T-helper 9 cell (primary cell): Measurements from ENCODE around the gene FBXL15.

Experiments
- DNase-seq: peaks from one replicate; pipeline ENCODE4 v3.0.0-alpha.2; 2020

The FBXL15 gene

GRCh38 chr10:102411341-102412255, 9.0 kb upstream of the FBXL15 start:
- DNase-seq = no peak

DNA sequence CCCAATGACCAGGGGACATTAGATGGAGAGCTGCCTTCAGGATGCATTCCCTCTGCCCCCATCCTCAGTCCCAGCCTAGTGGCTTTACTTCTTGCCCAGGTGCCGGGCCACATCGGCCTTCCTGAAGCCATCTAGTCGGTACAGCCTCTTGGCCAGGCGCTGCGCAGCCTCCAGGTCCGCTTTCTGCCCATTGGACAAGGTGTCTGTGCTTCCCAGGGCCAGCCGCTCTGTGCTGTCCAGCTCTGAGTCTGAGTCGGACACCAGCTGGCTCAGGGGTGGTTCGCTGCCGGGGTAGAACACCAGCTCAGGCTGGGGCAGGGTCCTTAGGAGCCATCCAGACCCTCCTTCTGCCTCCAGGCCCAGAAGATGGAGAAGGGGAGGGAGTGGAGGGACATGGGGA, 8.3 kb upstream of the FBXL15 start:
- DNase-seq = no peak

DNA sequence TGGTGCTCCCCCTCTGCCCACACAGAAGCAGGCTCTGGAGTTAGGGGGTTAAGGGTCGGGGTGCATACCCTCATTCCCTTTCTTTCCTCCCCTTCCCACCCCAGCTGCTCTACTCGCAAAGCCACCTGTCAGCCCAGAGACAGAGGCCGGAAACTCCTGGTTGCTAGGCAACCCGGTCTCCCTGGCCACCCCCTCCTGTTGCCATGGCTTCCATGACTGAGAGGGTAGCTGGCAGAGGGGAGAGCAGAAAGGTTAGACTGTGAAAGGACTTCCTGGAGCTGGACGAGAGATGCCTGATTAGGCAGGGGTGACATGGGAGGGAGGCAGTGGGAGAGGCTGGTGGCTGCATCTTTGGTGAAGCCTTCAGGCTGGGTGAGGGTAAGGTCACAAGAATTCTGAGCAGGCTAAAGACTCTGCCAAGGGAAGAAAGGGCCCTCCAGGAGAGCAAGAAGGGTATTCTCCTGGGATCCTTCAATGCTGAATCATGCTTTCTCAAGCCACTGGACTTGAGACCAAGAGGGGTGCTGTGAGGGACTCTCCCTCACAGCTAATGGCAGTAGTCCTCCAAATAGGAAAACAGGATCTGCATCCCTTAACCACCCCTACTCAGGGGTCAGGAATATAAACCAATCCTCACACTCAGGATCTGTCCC, 7.5 kb upstream of the FBXL15 start:
- DNase-seq = no peak

DNA sequence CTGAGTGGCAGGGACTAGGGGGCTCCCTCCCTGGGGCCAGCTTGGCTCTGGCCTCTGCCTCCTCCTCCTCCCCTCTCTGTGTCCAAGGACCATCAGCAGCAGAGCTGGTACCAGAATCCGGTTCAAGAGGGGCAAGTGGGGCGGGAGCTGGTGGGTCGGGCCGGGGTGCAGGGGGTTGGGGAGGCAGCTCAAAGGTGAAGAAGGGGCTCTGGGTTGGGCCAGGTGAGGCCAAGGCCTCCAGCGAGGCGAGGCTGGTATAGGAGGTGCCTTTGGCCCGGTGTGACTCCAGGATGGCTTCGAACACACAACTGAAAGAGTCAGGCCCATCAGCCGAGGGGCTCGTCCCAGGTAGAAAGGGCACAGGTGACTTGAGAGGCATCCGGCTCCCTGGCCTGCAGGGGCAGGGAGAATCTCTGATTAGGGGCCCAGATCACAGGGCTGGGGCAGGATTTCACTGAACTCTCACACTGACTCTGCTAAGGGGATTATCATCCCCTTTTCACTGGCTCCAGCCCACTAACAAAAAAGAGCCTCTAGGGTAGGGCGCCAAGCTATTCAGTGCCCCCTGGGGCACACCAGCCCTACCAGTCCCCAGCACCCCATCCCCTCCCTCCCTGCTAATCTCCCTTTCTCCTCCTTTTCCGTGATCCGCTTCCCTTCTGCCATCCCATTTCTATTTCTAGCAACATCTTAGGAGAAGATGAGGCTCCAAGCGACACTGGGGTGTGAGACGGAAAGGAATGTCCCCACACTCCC, 6.7 kb upstream of the FBXL15 start:
- DNase-seq = no peak

DNA sequence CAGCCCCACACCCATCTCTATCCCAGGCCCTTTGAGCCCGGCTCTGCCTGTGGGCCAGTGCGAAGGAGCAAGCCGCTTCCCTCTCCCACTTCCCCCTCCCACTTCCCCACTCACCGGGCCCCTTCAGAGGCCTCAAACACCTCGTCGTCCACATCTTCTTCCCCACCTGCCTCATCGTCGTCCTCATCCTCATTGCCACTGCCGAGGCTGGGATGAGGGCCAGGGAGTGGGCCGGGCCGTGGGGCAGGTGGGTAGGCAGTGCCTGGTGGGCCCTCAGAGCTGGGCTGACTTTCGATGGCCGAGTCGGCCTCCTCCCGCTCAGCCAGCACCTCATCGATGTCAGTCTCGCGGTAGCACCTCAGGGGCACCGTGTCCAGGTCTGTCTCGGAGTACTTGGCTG, 5.9 kb upstream of the FBXL15 start:
- DNase-seq = no peak

DNA sequence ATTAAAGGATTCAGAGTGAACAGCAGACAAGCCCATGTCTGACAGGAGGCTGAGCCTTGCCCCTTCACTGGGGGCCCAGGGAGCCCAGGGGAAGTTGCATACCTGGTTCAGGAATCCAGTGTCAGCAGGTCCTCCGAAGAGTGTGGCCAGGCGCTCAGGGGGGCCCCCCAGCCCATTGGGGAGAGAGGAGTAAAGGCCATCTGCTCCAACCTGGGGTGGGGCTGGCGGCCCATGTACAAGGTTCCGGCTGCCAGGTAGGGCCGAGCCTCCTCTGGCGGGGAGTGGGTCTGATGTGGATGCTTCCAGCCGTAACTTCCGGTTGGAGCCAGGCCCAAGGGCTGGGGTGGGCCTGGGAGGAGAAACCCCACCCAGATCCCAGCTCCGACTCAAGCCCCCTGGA, 4.4 kb upstream of the FBXL15 start:
- no peak for DNase-seq

DNA sequence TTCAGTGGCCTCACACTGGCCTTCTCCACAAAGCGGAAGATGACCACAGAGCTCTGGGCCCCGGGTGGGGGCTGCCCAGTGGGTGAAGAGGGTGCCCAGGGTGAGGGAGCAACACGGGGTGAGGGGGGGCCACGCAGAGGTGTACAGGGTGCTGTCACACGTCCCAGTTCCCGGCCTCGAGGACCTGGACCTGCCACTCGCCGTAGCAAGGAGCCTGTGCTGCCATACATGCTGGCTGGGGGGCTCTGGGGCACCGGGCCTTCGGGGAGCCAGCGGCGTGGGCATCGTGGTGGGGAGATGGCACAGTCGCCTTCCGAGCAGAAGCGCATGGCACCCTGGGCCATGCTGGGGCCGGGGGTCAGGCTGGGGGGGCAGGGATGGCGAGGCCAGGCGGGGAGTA, 3.9 kb upstream of the FBXL15 start:
- no peak for DNase-seq

- no peak for DNase-seq
Observed at GRCh38 chr10:102418622-102419268, 1.9 kb upstream of the FBXL15 start, which contains the start of gene PSD. Gene PSD (minus strand): TSS chr10:102418785. CDS start chr10:102417038, 1,747 bp downstream.

DNA sequence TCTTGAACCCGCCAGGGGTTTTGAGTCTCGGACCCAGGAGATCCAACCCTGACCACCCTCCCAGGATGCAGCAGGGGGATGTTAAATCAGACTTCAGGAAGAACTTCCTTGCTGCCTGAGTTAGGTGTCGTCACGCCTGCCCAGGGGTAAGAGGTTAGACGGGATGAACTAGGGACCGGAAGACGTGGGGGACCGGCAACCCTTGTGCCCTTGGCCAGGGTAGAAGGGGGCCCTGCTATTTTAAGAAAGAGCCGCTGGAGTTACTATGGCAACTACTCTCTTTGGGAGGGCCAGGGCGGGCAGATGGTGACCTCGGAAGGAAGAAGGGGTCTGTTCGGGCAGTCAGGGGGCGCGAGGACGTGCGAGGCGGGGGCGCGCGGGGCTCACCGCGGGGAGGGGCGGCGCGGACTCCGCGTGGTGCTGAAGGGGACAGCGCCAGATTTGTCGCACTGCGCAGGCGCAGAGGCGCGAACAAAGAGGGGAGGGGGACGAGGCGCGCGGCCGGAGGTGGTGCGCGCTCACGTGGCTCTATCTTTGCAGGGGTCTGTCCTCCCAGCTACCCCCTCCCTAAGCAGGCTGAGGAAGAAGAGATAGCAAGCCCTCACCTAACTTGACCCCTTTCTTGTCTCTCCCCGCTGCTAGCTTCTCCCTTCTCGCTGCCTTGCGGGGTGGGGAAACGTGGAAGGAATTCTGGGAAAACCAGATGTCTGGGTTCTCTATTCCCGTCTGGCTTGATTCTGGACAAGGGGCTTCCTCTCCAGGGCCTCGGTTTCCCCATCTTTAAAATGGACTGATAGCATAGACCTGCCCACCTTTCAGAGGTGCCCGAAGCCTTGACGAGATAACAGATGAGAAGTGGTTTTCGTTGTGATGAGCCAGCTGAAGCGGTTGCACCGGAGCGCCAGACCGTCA, 1.1 kb upstream of the FBXL15 start:
- peak; percentile 65 for DNase-seq

DNA sequence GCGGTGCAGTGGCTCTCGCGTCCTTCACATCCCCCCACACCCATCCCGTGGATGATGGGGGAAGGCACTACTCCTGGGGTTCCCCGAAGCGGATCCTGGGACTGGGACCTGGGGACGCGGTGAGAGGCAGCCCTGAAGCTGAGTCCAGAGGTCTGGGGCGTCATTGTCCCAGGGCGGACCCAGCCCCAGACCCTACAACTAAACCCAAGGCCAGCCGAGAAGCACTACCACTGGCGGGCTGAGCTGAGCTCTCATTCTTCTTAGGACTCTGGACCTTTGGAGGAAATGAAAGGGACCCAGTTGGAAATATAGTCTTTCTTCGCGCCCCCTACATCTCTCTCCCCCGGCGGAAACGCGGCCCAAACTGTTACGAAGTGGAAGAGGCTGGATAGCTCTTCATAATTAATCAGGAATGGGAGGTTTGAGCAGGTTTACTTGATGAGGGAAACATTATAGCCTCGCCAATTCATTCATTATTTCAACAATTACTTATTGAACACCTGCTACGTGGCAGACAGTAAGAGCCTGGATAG, 389 bp upstream of the FBXL15 start:
- no peak for DNase-seq

- DNase-seq = no peak
Observed at GRCh38 chr10:102421507-102421756, 796 bp downstream of the FBXL15 start.

DNA sequence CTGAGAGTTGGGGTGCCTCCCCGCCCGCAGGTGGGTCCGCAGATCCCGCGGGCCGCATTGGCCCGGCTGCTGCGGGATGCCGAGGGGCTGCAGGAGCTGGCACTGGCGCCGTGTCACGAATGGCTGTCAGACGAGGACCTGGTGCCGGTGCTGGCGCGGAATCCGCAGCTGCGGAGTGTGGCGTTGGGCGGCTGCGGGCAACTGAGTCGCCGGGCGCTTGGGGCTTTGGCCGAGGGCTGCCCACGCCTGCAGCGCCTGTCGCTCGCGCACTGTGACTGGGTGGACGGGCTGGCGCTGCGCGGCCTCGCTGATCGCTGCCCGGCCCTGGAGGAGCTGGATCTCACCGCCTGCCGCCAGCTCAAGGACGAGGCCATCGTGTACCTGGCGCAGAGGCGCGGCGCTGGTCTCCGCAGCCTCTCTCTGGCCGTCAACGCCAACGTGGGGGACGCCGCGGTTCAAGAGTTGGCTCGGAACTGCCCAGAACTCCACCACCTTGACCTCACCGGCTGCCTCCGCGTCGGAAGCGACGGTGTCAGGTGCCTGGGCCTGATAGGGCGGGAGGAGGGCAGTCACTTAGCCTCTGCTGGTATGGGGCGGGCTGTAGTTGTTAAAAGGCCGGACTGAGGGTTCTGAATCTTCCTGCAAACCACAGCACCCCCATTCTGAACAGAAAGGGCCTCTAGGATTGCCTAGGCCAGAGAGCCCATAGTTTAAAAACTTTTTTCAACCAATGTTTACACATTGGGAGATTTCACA, 1.3 kb downstream of the FBXL15 start:
- no peak for DNase-seq

DNA sequence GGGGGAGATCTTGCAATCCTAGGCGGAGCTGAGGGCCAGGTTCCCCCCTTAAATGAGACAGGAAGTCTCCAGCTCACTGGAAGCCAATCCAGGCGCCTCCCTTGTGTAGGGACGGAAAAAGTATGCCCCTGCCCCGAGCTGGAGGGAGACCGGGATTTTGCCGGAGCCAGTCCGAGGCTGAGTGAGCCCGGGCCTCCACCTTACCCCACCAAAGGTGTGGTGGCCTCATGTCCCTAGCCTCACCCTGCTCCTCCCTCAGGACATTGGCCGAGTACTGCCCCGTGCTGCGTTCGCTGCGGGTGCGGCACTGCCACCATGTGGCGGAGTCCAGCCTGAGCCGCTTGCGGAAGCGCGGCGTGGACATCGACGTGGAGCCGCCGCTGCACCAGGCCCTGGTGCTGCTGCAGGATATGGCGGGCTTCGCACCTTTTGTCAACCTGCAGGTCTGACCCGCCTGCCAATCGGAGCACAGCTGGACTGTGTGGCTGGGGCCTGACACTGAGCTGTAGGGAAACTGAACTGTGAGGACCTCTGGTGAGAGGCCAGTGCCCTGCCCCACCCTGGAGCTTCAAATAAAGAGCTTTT, 2.0 kb downstream of the FBXL15 start:
- no peak for DNase-seq

- no peak for DNase-seq
Observed at GRCh38 chr10:102423372-102423968, 2.8 kb downstream of the FBXL15 start.

GRCh38 chr10:102424145-102424544, 3.5 kb downstream of the FBXL15 start:
- DNase-seq = no peak

GRCh38 chr10:102424916-102425315, 4.3 kb downstream of the FBXL15 start:
- no peak for DNase-seq

DNA sequence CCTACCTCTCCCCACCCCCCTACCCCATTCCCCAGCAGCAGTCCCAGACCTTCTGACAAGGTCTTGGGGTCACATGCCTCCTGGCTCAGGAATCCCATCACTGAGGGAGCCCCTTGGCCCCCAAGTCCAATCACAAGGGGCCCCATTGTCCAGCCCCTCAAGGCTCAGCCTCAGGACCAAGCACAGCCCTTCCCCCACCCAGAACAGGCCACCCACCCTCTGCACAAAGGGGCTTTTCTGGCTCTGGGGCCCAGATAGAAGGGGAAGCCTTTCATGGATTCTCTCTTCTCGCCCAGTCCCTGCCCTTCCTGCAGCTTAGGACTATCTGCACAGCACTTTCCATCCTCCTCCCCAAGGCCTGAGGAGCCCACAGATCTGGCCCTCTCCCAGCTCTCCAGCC, 4.8 kb downstream of the FBXL15 start:
- DNase-seq = no peak

- DNase-seq = no peak
Observed at GRCh38 chr10:102426803-102427287, 6.2 kb downstream of the FBXL15 start.

- no peak for DNase-seq
Observed at GRCh38 chr10:102429468-102429867, 8.8 kb downstream of the FBXL15 start.
